B cell (primary cell): ENCODE data around the gene CDS1. TPM values are rescaled to one million over a fixed set of nuclear protein-coding genes. Genes with fewer than 3 reads are reported as not detected.

Source experiments
- ATAC-seq: fragments of 200-7000 bp; cut with Tn5 transposase; one replicate; pipeline ENCODE4 v1.10.0; 2021; ENCODE audit warnings: low read depth, mild to moderate bottlenecking, moderate number of reproducible peaks, moderate library complexity
- CTCF ChIA-PET: fragments of 350-600 bp; sonication (Branson Sonifier 250); formaldehyde crosslinking; loops from one replicate; lab custom pipeline; 2021; ENCODE audit warnings: antibody characterized with exemption, inconsistent platforms; lab: Charles Lee
- POLR2A ChIA-PET: fragments of 350-600 bp; sonication (Branson Sonifier 250); formaldehyde crosslinking; loops from one replicate; lab custom pipeline; 2021; ENCODE audit warnings: antibody characterized with exemption; lab: Charles Lee
- DNase-seq: peaks from one replicate; pipeline ENCODE4 v3.0.0; 2013
- H2AFZ ChIP-seq: 2 replicates; pipeline ENCODE4 v1.6.1; 2012; ENCODE audit warnings: mild to moderate bottlenecking, low read depth, low read length; ENCODE audit not compliant: insufficient read depth, poor library complexity, severe bottlenecking
- H3K27ac ChIP-seq, 2 donors: 1 replicate in 1 of 2; 2 replicates in 1 of 2; pipeline ENCODE4 v1.5.1; 2012 to 2013; ENCODE audit warnings: low read length in 2 of 2, mild to moderate bottlenecking in 2 of 2, moderate library complexity in 1 of 2
- H3K27me3 ChIP-seq, 4 experiments: fragments of 200-600 bp in 1 of 4; sonication (generic) in 1 of 4; replicated peaks in 1 of 4; 1 replicate in 2 of 4; 2 replicates in 2 of 4; pipeline versions ENCODE4 v1.6.1 to v1.7.0; 2013 to 2016; ENCODE audit warnings: low read length in 3 of 4, mild to moderate bottlenecking in 2 of 4, mixed read lengths in 1 of 4, moderate library complexity in 1 of 4; ENCODE audit not compliant: insufficient read depth in 4 of 4, control insufficient read depth in 3 of 4; ENCODE audit errors: control extremely low read depth in 1 of 4
- H3K36me3 ChIP-seq, 2 experiments: replicated peaks in 1 of 2; 1 replicate in 1 of 2; 2 replicates in 1 of 2; pipeline versions ENCODE4 v1.6.1 to v1.7.1; 2013; ENCODE audit warnings: low read length in 1 of 2; ENCODE audit not compliant: insufficient read depth in 2 of 2, control insufficient read depth in 1 of 2; ENCODE audit errors: control extremely low read depth in 1 of 2, extremely low read depth in 1 of 2
- H3K4me1 ChIP-seq, 2 donors: fragments of 200-600 bp in 1 of 2; sonication (generic) in 1 of 2; 1 replicate in 1 of 2; 2 replicates in 1 of 2; pipeline versions ENCODE4 v1.5.1 to v1.6.1; 2013 to 2017; ENCODE audit warnings: low read length in 2 of 2; ENCODE audit not compliant: control insufficient read depth in 2 of 2, insufficient read depth in 2 of 2
- H3K4me2 ChIP-seq: replicated peaks from 2 replicates; pipeline ENCODE3; 2012; ENCODE audit warnings: mild to moderate bottlenecking, low read depth, low read length; ENCODE audit not compliant: poor library complexity, severe bottlenecking
- H3K4me3 ChIP-seq, 5 experiments: fragments of 200-600 bp in 1 of 5; sonication (generic) in 1 of 5; 1 replicate in 3 of 5; 2 replicates in 2 of 5; pipeline versions ENCODE4 v1.5.1 to v1.7.0; 2011 to 2016; ENCODE audit warnings: low read length in 4 of 5, mild to moderate bottlenecking in 4 of 5, low read depth in 2 of 5, control low read depth in 1 of 5, moderate library complexity in 1 of 5; ENCODE audit not compliant: insufficient read depth in 1 of 5; ENCODE audit errors: control extremely low read depth in 1 of 5, extremely low read depth in 1 of 5
- H3K79me2 ChIP-seq: fragments of 200-600 bp; sonication (generic); one replicate; pipeline ENCODE4 v1.6.0; 2016; ENCODE audit warnings: low read length; ENCODE audit not compliant: control insufficient read depth, insufficient read depth
- H3K9ac ChIP-seq: fragments of 200-600 bp; sonication (generic); 2 replicates; pipeline ENCODE4 v1.6.1; 2017; ENCODE audit warnings: mild to moderate bottlenecking, low read length, moderate library complexity
- H3K9me3 ChIP-seq, 3 donors: one replicate each; pipeline versions ENCODE4 v1.6.1 to v1.7.1; 2013; ENCODE audit warnings: low read length in 2 of 3; ENCODE audit not compliant: control insufficient read depth in 2 of 3, insufficient read depth in 1 of 3; ENCODE audit errors: control extremely low read depth in 1 of 3
- H4K20me1 ChIP-seq: 2 replicates; pipeline ENCODE4 v1.6.0; 2012; ENCODE audit warnings: mild to moderate bottlenecking, low read length; ENCODE audit not compliant: insufficient read depth, control insufficient read depth, poor library complexity, severe bottlenecking
- H3K27ac Mint-ChIP-seq: one replicate; pipeline ENCODE4 v1.8.0; 2021; ENCODE audit warnings: mixed read lengths
- H3K27me3 Mint-ChIP-seq: one replicate; pipeline ENCODE4 v1.8.0; 2021; ENCODE audit warnings: mixed read lengths
- H3K4me1 Mint-ChIP-seq: one replicate; pipeline ENCODE4 v1.8.0; 2021; ENCODE audit warnings: mixed read lengths
- H3K4me3 Mint-ChIP-seq: one replicate; pipeline ENCODE4 v1.8.0; 2021; ENCODE audit warnings: mixed read lengths
- H3K9me3 Mint-ChIP-seq: one replicate; pipeline ENCODE4 v1.8.0; 2022; ENCODE audit warnings: mixed read lengths; ENCODE audit not compliant: insufficient read depth
- EZH2 ChIP-seq: IDR thresholded peaks from 2 replicates; pipeline ENCODE4 v1.6.1; 2012; ENCODE audit warnings: borderline replicate concordance, low read depth, mild to moderate bottlenecking, moderate library complexity, low read length; ENCODE audit not compliant: insufficient read depth, poor library complexity, severe bottlenecking
- WGBS: methylation state at CpG from one replicate; pipeline ENCODE4 v1.1.5; 2013; ENCODE audit warnings: missing lambda C conversion rate; ENCODE audit not compliant: insufficient coverage; 5-methylcytosine and 5-hydroxymethylcytosine counted together
- intact Hi-C: fragments of 100-400 bp; cut with micrococcal nuclease; formaldehyde crosslinking; loops from one replicate; pipeline ENCODE4 v1.10.0; 2022
- polyA plus RNA-seq: library from polyadenylated mRNA; depleted of rRNA; stranded (reverse); fragments of >200 nt; gene quantifications from 2 replicates; pipeline ENCODE4 v1.2.3, GENCODE V29; 2012
- total RNA-seq, 2 donors: library from RNA; stranded (reverse); fragments of 120-200 nt in 1 of 2; gene quantifications; 1 replicate in 1 of 2; 2 replicates in 1 of 2; pipeline versions ENCODE4 v1.2.3 to v1.2.4, GENCODE V29; 2013 to 2022
- TF ChIP-seq, protein P1 (sequence below): fragments of 200-600 bp; IDR thresholded peaks from one replicate; pipeline ENCODE4 v1.8.0; 2022; ENCODE audit warnings: antibody characterized with exemption, mild to moderate bottlenecking

CDS1 gene
- total and polyA plus RNA-seq, 2 donors (not counting 1 experiment from before 2014, with no cell fraction given): 0.03 to 0.15 TPM

DNA sequence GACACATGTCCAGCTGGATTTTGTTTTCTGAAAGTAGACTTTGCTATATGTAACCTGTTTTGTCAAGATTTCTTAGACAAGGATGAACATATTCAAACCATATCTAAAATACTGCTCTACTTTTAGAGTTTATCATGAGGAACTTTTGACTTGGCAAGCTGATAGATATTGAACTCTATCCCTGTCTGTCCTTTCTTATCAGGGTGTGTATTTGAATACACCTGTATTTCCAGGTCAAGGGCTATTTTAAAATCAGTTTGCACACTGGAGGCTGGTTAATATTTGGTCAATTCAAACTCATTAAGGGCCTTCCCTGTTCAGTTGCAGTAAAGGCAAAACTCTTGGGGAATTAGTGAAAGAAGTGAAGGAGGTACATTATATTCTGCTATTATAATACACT, 2.3 kb downstream of the CDS1 start:
- no peaks in the 10 kb centered on the region for H3K79me2 ChIP-seq
- DNase-seq (no peak), ATAC-seq (no peak)
- no peaks in the 10 kb centered on the region for H3K36me3 ChIP-seq
- intact Hi-C loops: loop anchor here (10.0 kb wide), 1 partner anchor 90 kb away; the partner anchor contains the start of gene NKX6-1
- H3K27ac Mint-ChIP-seq: no peak overlapping the region
- H3K27me3 ChIP-seq: peaks cover 0 to 45% (median 34%) of the 10 kb centered on the region in 4 experiments
- H4K20me1 ChIP-seq: no peaks in the 10 kb centered on the region
- H3K4me3 ChIP-seq: no peak overlapping the region
- peaks cover 48% of the 10 kb centered on the region for H3K27me3 Mint-ChIP-seq
- ChIA-PET CTCF (no interaction called here), POLR2A (no interaction called here)
- H3K9me3 Mint-ChIP-seq: no peaks in the 10 kb centered on the region
- no peak for TF ChIP-seq EZH2
- TF ChIP-seq, protein P1, sequence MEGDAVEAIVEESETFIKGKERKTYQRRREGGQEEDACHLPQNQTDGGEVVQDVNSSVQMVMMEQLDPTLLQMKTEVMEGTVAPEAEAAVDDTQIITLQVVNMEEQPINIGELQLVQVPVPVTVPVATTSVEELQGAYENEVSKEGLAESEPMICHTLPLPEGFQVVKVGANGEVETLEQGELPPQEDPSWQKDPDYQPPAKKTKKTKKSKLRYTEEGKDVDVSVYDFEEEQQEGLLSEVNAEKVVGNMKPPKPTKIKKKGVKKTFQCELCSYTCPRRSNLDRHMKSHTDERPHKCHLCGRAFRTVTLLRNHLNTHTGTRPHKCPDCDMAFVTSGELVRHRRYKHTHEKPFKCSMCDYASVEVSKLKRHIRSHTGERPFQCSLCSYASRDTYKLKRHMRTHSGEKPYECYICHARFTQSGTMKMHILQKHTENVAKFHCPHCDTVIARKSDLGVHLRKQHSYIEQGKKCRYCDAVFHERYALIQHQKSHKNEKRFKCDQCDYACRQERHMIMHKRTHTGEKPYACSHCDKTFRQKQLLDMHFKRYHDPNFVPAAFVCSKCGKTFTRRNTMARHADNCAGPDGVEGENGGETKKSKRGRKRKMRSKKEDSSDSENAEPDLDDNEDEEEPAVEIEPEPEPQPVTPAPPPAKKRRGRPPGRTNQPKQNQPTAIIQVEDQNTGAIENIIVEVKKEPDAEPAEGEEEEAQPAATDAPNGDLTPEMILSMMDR: no peak
- H3K4me1 Mint-ChIP-seq: peaks cover 18% of the 10 kb centered on the region
- no peak overlapping the region for H3K4me3 Mint-ChIP-seq
- peaks cover 0 to 7% (median 0%) of the 10 kb centered on the region in 3 donors for H3K9me3 ChIP-seq
- H3K4me2 ChIP-seq: no peak overlapping the region
- no peak overlapping the region for H2AFZ ChIP-seq
- no peak overlapping the region for H3K27ac ChIP-seq
- H3K9ac ChIP-seq: no peak overlapping the region
- H3K4me1 ChIP-seq: peaks cover 15 to 19% of the 10 kb centered on the region in 2 donors

DNA sequence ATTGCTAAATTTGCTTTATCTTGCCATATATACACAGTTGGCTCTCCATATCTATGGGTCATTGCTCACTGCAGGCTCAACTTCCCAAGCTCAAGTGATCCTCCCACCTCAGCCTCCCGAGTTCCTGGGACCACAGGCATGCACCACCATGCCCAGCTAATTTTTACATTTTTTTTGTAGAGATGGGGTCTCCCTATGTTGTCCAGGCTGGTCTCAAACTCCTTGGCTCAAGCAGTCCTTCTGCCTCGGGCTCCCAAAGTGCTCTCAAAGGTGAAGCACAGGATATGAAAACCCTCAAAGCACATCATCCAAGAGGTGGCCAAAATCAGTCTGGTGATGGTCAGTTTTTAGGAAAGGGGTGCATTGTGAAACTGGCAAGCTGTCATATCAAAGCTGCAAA, 11.8 kb downstream of the CDS1 start:
- WGBS: 60% methylated on average over 1 of the region's 2 CpGs

More for the DNA sequence above, 11.8 kb downstream of the CDS1 start:
- Histone ChIP-seq H3K79me2 (no peaks in the 10 kb centered on the region), H3K27ac (no peak overlapping the region), H3K4me2 (no peak overlapping the region), H3K4me3 (no peak overlapping the region), H4K20me1 (no peaks in the 10 kb centered on the region), H3K4me1 (no peaks in the 10 kb centered on the region), H3K36me3 (no peaks in the 10 kb centered on the region), H3K27me3 (peaks cover 0 to 6% (median 1%) of the 10 kb centered on the region in 4 experiments), H3K9ac (no peak overlapping the region), H3K9me3 (no peaks in the 10 kb centered on the region), H2AFZ (no peak overlapping the region)
- H3K4me3 Mint-ChIP-seq: no peak overlapping the region
- ATAC-seq (no peak), DNase-seq (no peak)
- H3K27me3 Mint-ChIP-seq: peaks cover 20% of the 10 kb centered on the region
- H3K9me3 Mint-ChIP-seq: no peaks in the 10 kb centered on the region
- H3K4me1 Mint-ChIP-seq: no peaks in the 10 kb centered on the region
- POLR2A ChIA-PET: no interaction called here
- intact Hi-C loops: no loop called here
- CTCF ChIA-PET: no interaction called here
- H3K27ac Mint-ChIP-seq: no peak overlapping the region
- TF ChIP-seq EZH2: no peak
- TF ChIP-seq, protein P1: no peak
